ENCODE measurements around the gene ANAPC16. TPM values are rescaled to one million over a fixed set of nuclear protein-coding genes. Genes with fewer than 3 reads are reported as not detected.

ANAPC16 gene
- total and polyA plus RNA-seq, 2 of the 4 experiments (the other 2 are of a cell fraction), result 25.2 to 26.3 TPM

DNA sequence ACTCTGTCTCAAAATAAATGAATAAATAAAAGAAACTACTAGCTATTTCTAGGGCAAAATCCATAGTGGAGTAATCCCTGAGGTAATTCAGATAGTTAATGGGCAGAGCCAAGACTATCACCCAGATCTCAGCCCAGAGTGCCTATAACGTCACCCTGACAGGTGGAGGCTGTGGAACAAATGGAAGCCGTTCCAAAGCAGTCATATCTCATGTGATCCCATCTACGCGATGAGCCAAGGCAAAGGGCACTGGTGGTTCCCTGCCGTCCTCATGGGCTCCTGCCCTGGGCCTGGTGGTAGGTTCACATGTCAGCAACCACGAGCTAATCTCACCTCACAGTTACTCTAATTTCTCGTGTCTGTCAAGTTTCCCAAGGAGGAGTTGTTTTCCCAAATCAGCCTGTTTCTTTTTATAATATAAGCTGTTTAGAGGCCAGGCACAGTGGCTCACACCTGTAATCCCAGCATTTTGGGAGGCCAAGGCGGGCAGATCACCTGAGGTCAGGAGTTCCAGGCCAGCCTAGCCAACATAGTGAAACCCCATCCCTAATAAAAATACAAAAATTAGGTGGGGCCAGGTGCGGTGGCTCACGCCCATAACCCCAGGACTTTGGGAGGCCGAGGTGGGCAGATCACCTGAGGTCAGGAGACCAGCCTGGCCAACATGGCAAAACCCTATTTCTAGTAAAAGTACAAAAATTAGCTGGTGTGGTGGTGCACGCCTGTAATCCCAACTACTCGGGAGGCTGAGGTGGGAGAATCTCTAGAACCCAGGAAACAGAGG lies 22.8 kb downstream of the ANAPC16 start:
- Histone ChIP-seq H3K4me1 (ENCODE audit: control insufficient read depth, insufficient read depth, low read length) (peaks cover 9% of the 10 kb centered on the region), H4K91ac (ENCODE audit: insufficient read depth, low read depth, low read length) (no peak overlapping the region), H4K8ac (ENCODE audit: low read depth in 2 of 2, low read length in 2 of 2) (no peak overlapping the region), H2AFZ (replicated peaks; ENCODE audit: low read length, poor library complexity) (no peak overlapping the region), H3K14ac (replicated peaks; ENCODE audit: low read depth, low read length) (no peak overlapping the region), H3K27ac (ENCODE audit: insufficient read depth, low read length) (no peak overlapping the region), H2BK5ac (ENCODE audit: low read depth, low read length, poor library complexity, severe bottlenecking) (no peak overlapping the region), H2AK5ac (ENCODE audit: low read depth, low read length) (no peak overlapping the region), H2BK120ac (ENCODE audit: low read depth, low read length) (no peak overlapping the region), H3K79me1 (ENCODE audit: low read depth in 1 of 2, low read length in 2 of 2) (no peaks in the 10 kb centered on the region), H3K36me3 (ENCODE audit: control insufficient read depth, insufficient read depth, low read length) (peaks cover 9% of the 10 kb centered on the region; the same call in 1 of the 2 replicates), H3K9me1 (ENCODE audit: insufficient read depth, low read length) (peaks cover 6% of the 10 kb centered on the region), H3K56ac (ENCODE audit: extremely low read depth, insufficient read depth, low read length) (no peak overlapping the region), H3K4ac (ENCODE audit: low read depth, low read length) (no peak overlapping the region), H3K9me3 (ENCODE audit: control insufficient read depth, insufficient read depth, low read length) (no peaks in the 10 kb centered on the region), H2AK9ac (replicated peaks; ENCODE audit: low read depth, low read length, poor library complexity) (no peak overlapping the region), H3K4me3 (ENCODE audit: insufficient read depth, low read depth, low read length) (no peak overlapping the region), H2BK15ac (ENCODE audit: low read depth, low read length) (no peak overlapping the region), H4K20me1 (ENCODE audit: insufficient read depth, low read length) (peaks cover under 1% of the 10 kb centered on the region; the same call in 1 of the 2 replicates), H3K27me3 (ENCODE audit: control insufficient read depth, insufficient read depth, low read length) (no peaks in the 10 kb centered on the region), H3K4me2 (ENCODE audit: low read depth, low read length) (no peak overlapping the region), H3K18ac (ENCODE audit: low read depth, low read length) (no peak overlapping the region), H3K9ac (ENCODE audit: low read depth, low read length) (no peak overlapping the region), H4K5ac (ENCODE audit: low read depth, low read length) (no peak overlapping the region), H3K23ac (ENCODE audit: low read depth, low read length) (no peak overlapping the region), H2BK20ac (ENCODE audit: low read depth, low read length) (no peak overlapping the region)
- ChIA-PET POLR2A (ENCODE audit: unreplicated experiment) (no interaction called here), CTCF (no interaction called here)
- dilution Hi-C loops (cut with HindIII; ENCODE audit: low sequenced_read_pairs, unreplicated experiment) (no loop called here), intact Hi-C loops (cut with micrococcal nuclease) (no loop called here), in situ Hi-C loops (cut with MboI; ENCODE audit: low sequenced_read_pairs) (no loop called here)
- no peak for DNase-seq
- no TSS peak for BruUV-seq (replicated peaks)
- TF ChIP-seq RCOR1 (IDR thresholded peaks at IDR 0.05; ENCODE audit: insufficient replicate concordance, low read length) (no peak), ELK1 (IDR thresholded peaks at IDR 0.05; ENCODE audit: borderline replicate concordance, low read depth, low read length) (no peak), CEBPB (IDR thresholded peaks at IDR 0.05; ENCODE audit: low read depth, low read length) (no peak)
- TF ChIP-seq, protein P1, sequence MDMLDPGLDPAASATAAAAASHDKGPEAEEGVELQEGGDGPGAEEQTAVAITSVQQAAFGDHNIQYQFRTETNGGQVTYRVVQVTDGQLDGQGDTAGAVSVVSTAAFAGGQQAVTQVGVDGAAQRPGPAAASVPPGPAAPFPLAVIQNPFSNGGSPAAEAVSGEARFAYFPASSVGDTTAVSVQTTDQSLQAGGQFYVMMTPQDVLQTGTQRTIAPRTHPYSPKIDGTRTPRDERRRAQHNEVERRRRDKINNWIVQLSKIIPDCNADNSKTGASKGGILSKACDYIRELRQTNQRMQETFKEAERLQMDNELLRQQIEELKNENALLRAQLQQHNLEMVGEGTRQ (IDR thresholded peaks at IDR 0.05; ENCODE audit: low read depth, low read length), result no peak
- TF ChIP-seq, protein P2, sequence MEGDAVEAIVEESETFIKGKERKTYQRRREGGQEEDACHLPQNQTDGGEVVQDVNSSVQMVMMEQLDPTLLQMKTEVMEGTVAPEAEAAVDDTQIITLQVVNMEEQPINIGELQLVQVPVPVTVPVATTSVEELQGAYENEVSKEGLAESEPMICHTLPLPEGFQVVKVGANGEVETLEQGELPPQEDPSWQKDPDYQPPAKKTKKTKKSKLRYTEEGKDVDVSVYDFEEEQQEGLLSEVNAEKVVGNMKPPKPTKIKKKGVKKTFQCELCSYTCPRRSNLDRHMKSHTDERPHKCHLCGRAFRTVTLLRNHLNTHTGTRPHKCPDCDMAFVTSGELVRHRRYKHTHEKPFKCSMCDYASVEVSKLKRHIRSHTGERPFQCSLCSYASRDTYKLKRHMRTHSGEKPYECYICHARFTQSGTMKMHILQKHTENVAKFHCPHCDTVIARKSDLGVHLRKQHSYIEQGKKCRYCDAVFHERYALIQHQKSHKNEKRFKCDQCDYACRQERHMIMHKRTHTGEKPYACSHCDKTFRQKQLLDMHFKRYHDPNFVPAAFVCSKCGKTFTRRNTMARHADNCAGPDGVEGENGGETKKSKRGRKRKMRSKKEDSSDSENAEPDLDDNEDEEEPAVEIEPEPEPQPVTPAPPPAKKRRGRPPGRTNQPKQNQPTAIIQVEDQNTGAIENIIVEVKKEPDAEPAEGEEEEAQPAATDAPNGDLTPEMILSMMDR (conservative IDR thresholded peaks at IDR 0.05; ENCODE audit: low read depth, low read length), result no peak
- ATAC-seq (ENCODE audit: low read depth), result no peak
- no CpG with 5 or more reads among the region's 13 CpGs for WGBS, 2 experiments (ENCODE audit: extremely low coverage in 2 of 2, insufficient read length in 1 of 2)
